GM18520 (cell line): Measurements from ENCODE around the gene ATP5IF1.

Experiments
- ATAC-seq: cut with Tn5 transposase; IDR thresholded peaks from one replicate; pipeline ENCODE4 v1.9.1; 2021; ENCODE audit not compliant: unreplicated experiment

The ATP5IF1 gene

GRCh38 chr1:28235755-28236655, at the start of gene ATP5IF1:
Gene ATP5IF1 (plus strand): TSS chr1:28236124. CDS start chr1:28236184, 60 bp downstream.
- ATAC-seq: peak; percentile 79

DNA sequence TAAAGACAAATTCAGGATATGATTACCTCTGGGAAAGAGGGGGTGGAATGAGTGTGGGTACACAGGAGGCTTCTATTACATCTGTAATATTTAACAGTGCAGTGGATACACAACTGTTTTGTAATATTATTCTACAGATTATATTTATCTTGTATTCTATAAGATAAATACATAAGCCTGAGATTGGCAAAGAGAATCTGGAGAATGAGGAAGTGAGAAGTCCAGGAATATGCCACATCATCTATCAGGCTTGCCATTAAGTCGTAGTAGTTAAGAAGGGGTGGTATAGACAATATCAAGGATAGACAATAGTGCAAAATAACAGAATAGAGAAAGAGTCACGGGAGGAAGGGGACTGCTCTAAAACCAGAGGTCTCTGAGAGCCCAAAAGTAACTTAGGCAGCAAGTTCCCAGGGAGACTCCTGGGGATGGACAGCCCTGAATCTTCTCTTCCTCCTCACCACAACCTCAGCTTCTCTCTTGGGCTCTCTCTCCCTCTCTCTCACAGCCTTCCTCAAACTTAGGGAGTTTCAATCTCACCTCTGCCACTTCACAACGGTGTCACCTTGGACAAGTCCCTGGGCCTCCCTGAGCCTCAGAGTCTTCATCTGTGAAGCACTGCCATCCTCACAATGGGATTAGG, 45.5 kb upstream of the ATP5IF1 start:
- no peak for ATAC-seq

DNA sequence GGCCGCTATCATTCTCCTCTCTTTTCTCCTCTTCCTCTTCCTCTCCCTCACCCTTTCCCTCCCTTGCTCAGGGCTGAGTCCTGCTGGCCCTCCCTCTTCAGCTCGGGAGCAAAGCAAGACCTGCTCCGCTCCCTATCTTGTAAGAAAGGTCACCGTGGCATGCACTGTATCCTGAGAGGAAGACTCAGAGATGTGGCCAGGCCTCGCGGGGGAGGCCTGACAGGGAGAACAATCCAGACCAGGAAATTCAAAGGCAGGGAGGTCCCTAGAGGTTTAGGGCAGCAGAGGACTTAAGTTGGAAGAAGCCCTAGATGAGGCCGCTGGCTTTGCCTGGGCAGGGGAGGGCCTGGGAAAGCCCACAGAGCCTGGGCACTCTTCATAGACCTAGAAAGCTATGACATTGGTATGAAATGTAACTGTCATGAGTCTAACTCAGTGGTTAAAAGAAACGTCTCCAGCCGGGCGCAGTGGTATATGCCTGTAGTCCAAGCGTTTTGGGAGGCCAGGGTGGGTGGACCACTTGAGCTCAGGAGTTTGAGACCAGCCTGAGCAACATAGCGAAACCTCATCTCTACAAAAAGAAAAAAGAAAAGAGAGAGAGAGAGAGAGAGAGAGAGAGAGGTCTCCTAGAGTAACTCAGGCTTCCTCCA, 44.8 kb upstream of the ATP5IF1 start:
- ATAC-seq: no peak

DNA sequence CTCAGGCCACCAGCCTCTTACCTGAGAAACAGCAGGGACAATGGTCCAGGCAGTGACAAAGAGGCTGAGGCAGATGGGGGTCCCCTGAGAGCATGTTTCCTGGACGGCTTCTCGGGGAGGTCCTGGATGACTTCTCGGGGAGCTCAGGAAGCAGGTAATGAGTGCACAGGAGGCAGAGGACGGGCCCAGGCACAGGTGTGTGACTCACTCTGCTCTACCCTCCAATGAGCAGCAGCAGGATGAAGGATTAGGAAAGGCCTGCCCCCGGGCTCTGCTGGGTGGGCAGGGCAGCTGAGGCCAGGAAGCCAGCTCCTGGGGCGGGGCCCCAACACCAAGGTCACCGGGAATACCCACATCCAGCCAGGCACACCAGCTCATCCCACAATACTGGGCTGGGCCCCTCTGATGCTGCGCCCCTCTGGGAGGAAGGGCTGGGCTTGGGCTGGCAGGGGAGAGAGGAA, 42.2 kb upstream of the ATP5IF1 start:
- ATAC-seq: no peak

- ATAC-seq: no peak
Measured at GRCh38 chr1:28194326-28195035, 41.4 kb upstream of the ATP5IF1 start.

GRCh38 chr1:28195780-28196179, 40.1 kb upstream of the ATP5IF1 start:
- no peak for ATAC-seq

- no peak for ATAC-seq
Measured at GRCh38 chr1:28196330-28196729, 39.6 kb upstream of the ATP5IF1 start.

- no peak for ATAC-seq
Measured at GRCh38 chr1:28197682-28198415, 38.1 kb upstream of the ATP5IF1 start.

DNA sequence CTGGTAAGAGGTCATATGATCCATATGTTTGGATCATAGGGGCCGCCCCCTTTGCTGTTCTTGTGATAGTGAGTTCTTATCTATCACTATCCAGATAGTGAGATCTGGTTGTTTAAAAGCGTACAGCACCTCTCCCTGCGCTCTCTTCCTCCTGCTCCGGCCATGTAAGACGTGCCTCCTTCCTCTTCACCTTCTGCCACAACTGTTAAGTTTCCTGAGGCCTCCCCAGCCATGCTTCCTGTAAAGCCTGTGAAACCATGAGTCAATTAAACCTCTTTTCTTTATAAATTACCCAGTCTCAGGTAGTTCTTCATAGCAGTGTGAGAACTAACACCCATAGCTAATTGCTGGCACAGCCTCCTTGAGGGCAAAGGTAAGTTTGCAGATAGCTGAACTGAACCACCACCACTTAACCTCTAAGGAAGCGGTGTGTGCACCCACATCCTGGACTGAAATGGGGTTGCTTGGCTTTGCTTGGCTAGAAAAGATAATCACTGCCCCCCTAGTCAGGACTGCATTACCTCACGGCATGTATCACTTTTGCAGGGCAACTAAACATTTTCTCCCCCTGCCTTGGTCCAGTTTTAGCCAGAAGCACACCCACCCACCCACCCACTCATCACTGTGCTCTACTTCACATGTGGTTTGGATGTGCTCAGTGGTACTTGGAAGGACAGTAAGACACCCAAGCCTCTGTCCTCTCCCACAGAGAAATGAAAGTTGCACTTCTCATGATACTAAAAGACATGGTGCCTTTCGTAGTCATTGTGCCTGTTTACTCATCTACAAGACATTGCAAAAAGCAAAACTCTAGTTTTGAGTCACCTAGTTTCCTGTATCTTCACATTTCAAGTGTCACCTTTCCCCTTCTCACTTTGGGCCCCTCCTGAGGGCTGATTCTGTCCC, 36.3 kb upstream of the ATP5IF1 start:
- ATAC-seq: peak; percentile 77

DNA sequence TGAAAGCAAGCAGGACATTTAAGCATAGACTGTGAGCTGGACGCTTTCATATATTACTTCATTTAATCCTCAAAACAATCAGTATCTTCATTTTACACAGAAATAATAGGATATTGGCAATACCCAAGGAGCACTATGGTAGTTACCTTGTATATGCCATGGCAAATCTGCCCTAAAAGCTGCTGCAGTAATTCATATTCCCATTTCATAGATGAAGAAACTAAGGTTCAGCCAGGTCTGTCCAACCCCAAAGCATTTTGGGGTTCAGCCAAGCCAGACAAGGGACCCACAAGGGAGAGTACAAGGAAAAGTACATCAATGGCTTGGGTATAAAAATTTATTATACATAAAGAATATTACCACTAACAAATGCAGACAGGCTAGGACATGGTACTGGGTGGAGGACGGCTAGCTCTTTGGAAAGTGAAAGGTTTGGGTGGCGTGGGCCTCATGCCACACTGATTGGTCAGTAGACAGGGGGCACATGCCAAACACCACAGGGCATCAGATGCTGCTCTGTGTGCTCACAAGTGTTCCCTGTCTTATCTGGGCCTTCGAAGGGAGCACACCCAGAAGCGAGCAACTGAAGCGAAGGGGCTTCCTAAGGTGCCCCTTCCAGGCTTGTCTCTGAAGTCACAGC, 35.6 kb upstream of the ATP5IF1 start:
- peak; percentile 3 for ATAC-seq

DNA sequence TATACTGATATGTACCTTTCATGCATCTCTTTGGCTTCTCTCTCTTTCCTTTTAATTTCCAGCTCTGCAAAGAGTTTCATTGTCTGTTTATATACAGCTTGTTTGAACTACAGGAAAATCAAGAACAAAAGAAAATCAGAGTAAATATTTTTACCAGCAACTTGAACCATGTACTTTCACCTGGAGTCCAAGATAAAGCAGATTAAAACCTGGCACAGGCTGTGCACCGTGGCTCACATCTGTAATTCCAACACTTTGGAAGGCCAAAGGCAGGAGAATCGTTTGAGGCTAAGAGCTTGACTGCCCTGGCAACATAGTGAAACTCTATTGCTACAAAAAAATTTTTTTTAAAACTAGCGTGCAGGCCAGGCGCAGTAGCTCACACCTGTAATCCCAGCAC, 30.7 kb upstream of the ATP5IF1 start:
- no peak for ATAC-seq

DNA sequence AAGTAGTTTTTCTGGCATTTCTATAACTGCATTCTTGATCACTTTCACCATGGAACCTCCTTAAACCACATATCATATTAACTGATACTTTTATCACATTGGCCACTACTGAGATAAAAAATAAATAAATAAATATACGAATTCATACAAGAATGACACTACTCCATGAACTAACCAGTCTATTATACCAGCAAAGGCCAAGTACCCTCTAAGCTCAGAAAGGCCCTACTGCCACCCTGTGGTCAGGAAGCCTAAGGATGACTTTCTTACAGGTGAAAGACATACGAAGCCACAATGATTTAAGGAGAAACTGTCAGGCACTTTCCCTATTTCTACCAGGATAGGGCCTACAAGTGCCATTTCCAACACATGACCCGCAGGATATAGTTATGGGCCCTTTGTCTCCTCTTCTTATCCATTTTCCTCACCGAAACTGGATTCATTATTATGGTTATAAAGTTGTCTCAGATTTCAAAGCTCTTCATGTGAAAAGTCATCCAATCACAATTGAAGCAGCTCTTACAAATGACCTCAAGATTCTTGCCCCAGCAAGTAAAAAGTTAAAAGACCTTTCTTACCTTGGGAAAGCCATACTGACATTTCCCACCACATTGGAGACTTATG, 27.0 kb upstream of the ATP5IF1 start:
- ATAC-seq: no peak

DNA sequence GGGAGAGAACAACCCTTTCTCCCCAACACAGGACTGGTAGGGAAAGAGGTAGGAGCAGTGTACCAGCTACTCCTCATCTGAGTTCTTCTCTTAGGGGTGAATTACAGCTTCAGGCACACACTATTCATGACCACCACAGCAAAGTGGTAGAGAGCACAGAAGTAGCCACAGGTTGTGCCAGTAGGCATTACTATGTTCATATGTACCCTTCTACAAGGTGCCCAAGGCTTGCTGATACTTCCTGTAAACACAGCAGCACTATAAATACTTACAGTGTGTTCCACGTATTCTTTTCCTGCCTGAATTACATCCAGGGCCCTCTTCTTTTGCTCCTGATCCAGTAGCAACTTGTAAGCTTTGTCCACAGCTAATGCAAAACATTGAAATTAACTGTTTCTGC, 26.2 kb upstream of the ATP5IF1 start:
- no peak for ATAC-seq

GRCh38 chr1:28213315-28213714, 22.6 kb upstream of the ATP5IF1 start:
- ATAC-seq: no peak

DNA sequence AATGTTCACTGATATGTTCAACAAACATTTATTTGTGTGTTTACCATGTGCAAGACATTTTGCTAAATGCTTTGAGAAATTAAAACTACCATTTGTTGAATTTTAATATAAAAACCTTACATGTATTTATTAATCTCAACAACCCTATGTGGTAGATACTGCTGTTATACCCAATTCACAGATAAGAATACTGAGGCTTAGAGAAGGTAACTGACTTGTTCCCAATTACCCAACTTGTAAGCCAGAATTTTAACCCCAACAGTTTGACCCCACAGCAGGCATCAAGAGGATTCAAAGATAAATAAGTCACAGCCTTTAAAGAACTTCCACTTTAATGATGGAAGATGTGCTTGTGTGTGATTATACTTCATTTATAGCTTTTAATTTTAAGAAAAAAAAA, 6.8 kb upstream of the ATP5IF1 start:
- ATAC-seq: no peak

- ATAC-seq: no peak
Measured at GRCh38 chr1:28229996-28230395, 5.9 kb upstream of the ATP5IF1 start.

DNA sequence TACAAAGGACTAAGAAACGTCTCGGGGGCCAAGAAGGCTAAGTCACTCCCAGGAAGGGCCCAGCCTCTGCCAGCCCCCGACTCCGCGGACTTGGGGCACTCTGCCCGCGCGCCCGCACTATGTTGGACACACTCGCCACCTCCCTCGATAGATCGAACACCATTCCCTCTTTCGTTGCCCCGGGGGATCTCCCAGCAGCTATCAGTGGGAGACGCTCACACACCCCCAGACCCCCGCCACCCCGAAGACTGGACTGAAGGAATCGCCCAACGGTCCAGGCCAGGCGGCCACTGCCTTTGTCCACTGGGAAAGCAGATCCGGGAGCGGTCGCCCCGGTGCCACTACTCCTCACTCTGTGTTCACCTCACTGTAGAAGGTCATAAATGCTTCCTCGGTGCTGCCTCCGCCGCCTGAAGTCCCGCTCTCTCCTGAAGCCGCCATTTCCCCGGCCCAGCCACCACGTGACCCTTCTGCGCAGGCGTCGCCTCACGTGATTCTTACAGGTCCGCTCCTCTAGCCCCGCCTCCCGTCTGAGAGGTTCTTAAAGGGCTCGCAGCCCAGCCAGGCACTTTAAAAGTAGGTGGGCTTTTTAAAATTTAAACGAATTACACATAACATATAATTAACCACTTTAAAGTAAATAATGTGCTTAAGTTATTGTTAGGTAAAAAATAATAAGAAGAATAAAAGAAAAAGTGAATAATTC, 3.2 kb upstream of the ATP5IF1 start, which contains the start of gene DNAJC8:
Gene DNAJC8, minus strand, starts transcription at position 472 of the 706 bp plus-strand sequence. Its CDS starts 31 bp downstream, at position 441.
- ATAC-seq: peak; percentile 42

DNA sequence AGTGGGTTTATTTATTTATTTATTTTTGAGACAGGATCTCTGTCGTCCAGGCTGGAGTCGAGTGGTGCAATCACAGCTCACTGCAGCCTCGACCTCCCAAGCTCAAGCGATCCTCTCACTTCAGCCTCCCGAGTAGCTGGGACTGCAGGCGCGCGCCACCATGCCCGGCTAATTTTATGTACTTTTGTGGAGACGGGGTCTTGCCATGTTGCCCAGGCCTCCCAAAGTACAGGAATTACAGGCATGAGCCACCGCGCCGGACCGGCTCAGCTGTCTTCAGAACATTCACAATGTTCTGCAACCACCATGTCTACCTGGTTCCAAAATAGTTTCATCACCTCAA, 2.7 kb upstream of the ATP5IF1 start:
- ATAC-seq: no peak
